ENCODE results near the gene PHACTR1. TPM values are rescaled to one million over a fixed set of nuclear protein-coding genes. Genes with fewer than 3 reads are reported as not detected.

Gene PHACTR1
- total RNA-seq, 2 donors from 2014 or later = 2.8 to 6.3 TPM

DNA sequence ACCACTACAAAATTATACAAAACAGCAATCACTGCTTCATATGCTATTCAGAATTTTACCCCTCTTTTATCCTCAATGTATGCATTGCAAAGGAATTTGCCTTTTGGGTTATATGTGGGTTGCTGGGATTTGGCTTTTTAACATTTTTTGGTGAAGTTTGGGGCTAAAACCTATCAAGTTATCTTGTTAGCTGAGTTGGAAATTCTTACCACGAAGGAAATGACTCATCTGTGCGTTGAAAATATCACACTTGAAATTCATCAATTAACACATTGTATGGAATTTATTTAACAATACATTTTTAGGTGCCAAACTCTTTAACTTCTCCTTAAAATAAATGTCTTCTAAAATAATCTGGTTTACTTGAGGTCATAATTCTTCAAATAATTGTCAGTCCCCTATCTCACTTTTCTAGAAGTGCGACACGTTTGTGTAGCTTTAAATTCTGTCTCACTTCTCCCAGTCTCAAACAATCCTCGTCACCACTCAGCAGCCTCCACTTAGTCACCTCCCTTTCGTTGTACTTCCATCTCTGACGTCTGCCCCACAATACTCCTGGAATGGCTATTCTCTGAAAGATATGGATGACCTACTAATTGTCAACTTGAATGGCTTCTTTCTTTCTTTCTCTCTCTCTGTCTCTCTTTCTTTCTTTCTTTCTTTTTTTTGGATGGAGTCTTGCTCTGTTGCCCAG lies 88.5 kb downstream of the PHACTR1 start:
- Mint-ChIP-seq H3K27ac (no peak overlapping the region), H3K9me3 (no peaks in the 10 kb centered on the region)

DNA sequence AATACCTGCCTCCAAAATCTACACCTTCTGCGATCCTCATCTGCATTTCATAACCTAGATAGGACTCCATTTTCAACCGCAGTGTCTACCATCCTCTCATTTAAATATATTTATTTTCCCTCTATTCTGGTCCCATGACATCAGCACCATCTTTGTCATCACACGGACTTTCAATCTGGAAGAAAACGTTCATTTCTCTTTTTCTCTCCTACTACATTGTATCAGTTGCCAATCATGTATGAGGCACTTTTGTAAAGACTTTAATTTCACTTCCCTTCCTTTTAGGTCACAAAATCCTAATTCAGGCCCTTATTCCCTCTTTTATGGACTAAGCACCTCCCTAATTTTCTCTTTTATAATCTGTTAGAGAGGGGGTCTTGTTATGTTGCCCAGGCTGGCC lies 89.6 kb downstream of the PHACTR1 start:
- Histone ChIP-seq H3K9me3 (ENCODE audit: control insufficient read depth, low read length) (no peaks in the 10 kb centered on the region), H3K4me3 (ENCODE audit: low read length) (no peak overlapping the region), H3K9ac (ENCODE audit: extremely low read depth, low read length, poor library complexity, severe bottlenecking) (no peak overlapping the region), H3K27me3 (ENCODE audit: control insufficient read depth, insufficient read depth, low read length, poor library complexity, severe bottlenecking) (no peaks in the 10 kb centered on the region), H3K36me3 (ENCODE audit: control insufficient read depth, insufficient read depth, low read length) (no peaks in the 10 kb centered on the region), H3K27ac (ENCODE audit: low read depth, low read length) (no peak overlapping the region), H3K4me1 (ENCODE audit: control insufficient read depth, insufficient read depth, low read length) (no peaks in the 10 kb centered on the region)
- DNase-seq = no peak
- Mint-ChIP-seq H3K9me3 (no peaks in the 10 kb centered on the region), H3K36me3 (ENCODE audit: low read depth) (no peaks in the 10 kb centered on the region), H3K4me1 (no peaks in the 10 kb centered on the region), H3K27ac (no peak overlapping the region), H3K27me3 (ENCODE audit: insufficient read depth) (no peaks in the 10 kb centered on the region), H3K4me3 (no peak overlapping the region)
- 89 to 93% methylated on average over 3 to 4 of the region's 4 CpGs for WGBS, 2 experiments (ENCODE audit: insufficient coverage in 1 of 2, insufficient read length in 1 of 2)
- TF ChIP-seq, protein P1, sequence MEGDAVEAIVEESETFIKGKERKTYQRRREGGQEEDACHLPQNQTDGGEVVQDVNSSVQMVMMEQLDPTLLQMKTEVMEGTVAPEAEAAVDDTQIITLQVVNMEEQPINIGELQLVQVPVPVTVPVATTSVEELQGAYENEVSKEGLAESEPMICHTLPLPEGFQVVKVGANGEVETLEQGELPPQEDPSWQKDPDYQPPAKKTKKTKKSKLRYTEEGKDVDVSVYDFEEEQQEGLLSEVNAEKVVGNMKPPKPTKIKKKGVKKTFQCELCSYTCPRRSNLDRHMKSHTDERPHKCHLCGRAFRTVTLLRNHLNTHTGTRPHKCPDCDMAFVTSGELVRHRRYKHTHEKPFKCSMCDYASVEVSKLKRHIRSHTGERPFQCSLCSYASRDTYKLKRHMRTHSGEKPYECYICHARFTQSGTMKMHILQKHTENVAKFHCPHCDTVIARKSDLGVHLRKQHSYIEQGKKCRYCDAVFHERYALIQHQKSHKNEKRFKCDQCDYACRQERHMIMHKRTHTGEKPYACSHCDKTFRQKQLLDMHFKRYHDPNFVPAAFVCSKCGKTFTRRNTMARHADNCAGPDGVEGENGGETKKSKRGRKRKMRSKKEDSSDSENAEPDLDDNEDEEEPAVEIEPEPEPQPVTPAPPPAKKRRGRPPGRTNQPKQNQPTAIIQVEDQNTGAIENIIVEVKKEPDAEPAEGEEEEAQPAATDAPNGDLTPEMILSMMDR (conservative IDR thresholded peaks at IDR 0.05) = no peak

More for the DNA sequence above, 88.5 kb downstream of the PHACTR1 start:
- no peaks in the 10 kb centered on the region for H3K36me3 Mint-ChIP-seq (ENCODE audit: low read depth)
- H3K27ac ChIP-seq (ENCODE audit: low read depth, low read length) = no peak overlapping the region
- no peaks in the 10 kb centered on the region for H3K4me1 ChIP-seq (ENCODE audit: control insufficient read depth, insufficient read depth, low read length)
- WGBS, 2 experiments (ENCODE audit: insufficient coverage in 1 of 2, insufficient read length in 1 of 2) = 83 to 89% methylated on average over 7 of the region's 7 CpGs
- no peaks in the 10 kb centered on the region for H3K27me3 ChIP-seq (ENCODE audit: control insufficient read depth, insufficient read depth, low read length, poor library complexity, severe bottlenecking)
- no peaks in the 10 kb centered on the region for H3K9me3 ChIP-seq (ENCODE audit: control insufficient read depth, low read length)
- H3K4me3 ChIP-seq (ENCODE audit: low read length) = no peak overlapping the region
- H3K4me3 Mint-ChIP-seq = no peak overlapping the region
- DNase-seq = no peak
- no peak overlapping the region for H3K9ac ChIP-seq (ENCODE audit: extremely low read depth, low read length, poor library complexity, severe bottlenecking)
- TF ChIP-seq, protein P1 (conservative IDR thresholded peaks at IDR 0.05) = no peak
- no peaks in the 10 kb centered on the region for H3K4me1 Mint-ChIP-seq
- no peaks in the 10 kb centered on the region for H3K27me3 Mint-ChIP-seq (ENCODE audit: insufficient read depth)
- no peaks in the 10 kb centered on the region for H3K36me3 ChIP-seq (ENCODE audit: control insufficient read depth, insufficient read depth, low read length)

DNA sequence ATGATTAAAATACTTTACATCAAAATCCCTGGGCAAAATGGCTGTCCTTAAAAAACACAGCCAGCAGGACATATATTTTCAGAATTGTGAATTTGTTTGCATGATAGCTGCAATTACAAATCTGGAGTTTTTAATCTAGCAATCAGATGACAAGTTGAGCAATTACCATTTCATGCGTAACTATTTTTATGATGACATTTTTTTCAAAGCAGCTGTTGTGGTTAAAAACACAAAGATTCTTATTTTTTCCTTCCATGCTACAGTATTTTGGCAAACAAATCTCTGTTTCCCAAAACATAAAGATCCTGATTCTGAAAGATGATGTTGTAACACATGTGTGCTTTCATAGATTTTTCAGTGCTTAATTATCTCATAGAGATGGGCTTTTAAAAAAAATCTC lies 90.2 kb downstream of the PHACTR1 start:
- no peaks in the 10 kb centered on the region for H3K36me3 ChIP-seq (ENCODE audit: control insufficient read depth, insufficient read depth, low read length)
- Mint-ChIP-seq H3K4me1 (no peaks in the 10 kb centered on the region), H3K27me3 (ENCODE audit: insufficient read depth) (no peaks in the 10 kb centered on the region), H3K36me3 (ENCODE audit: low read depth) (no peaks in the 10 kb centered on the region), H3K9me3 (no peaks in the 10 kb centered on the region), H3K27ac (no peak overlapping the region), H3K4me3 (no peak overlapping the region)
- 90 to 100% methylated on average over 1 of the region's 1 CpG for WGBS, 2 experiments (ENCODE audit: insufficient coverage in 1 of 2, insufficient read length in 1 of 2)
- H3K27me3 ChIP-seq (ENCODE audit: control insufficient read depth, insufficient read depth, low read length, poor library complexity, severe bottlenecking) = no peaks in the 10 kb centered on the region
- H3K4me3 ChIP-seq (ENCODE audit: low read length) = no peak overlapping the region
- DNase-seq = no peak
- H3K9ac ChIP-seq (ENCODE audit: extremely low read depth, low read length, poor library complexity, severe bottlenecking) = no peak overlapping the region
- H3K9me3 ChIP-seq (ENCODE audit: control insufficient read depth, low read length) = no peaks in the 10 kb centered on the region
- TF ChIP-seq, protein P1 (conservative IDR thresholded peaks at IDR 0.05) = no peak
- no peaks in the 10 kb centered on the region for H3K4me1 ChIP-seq (ENCODE audit: control insufficient read depth, insufficient read depth, low read length)
- H3K27ac ChIP-seq (ENCODE audit: low read depth, low read length) = no peak overlapping the region
